Mammary epithelial cell (primary cell): ENCODE results near the gene TVP23A.

ENCODE experiments used
- EZH2 ChIP-seq: IDR thresholded peaks from 2 replicates; pipeline ENCODE4 v1.6.1; 2012; ENCODE audit warnings: low read length, inconsistent platforms, borderline replicate concordance
- TF ChIP-seq, protein P1 (sequence below), 2 donors: IDR thresholded peaks in 1 of 2; conservative IDR thresholded peaks in 1 of 2; 2 replicates each; pipeline ENCODE4 v1.5.1; 2011 to 2012; ENCODE audit warnings: inconsistent platforms in 2 of 2, low read length in 2 of 2, mild to moderate bottlenecking in 2 of 2, control low read depth in 1 of 2, low read depth in 1 of 2; ENCODE audit not compliant: insufficient read depth in 1 of 2; ENCODE audit errors: extremely low read depth in 1 of 2

DNA sequence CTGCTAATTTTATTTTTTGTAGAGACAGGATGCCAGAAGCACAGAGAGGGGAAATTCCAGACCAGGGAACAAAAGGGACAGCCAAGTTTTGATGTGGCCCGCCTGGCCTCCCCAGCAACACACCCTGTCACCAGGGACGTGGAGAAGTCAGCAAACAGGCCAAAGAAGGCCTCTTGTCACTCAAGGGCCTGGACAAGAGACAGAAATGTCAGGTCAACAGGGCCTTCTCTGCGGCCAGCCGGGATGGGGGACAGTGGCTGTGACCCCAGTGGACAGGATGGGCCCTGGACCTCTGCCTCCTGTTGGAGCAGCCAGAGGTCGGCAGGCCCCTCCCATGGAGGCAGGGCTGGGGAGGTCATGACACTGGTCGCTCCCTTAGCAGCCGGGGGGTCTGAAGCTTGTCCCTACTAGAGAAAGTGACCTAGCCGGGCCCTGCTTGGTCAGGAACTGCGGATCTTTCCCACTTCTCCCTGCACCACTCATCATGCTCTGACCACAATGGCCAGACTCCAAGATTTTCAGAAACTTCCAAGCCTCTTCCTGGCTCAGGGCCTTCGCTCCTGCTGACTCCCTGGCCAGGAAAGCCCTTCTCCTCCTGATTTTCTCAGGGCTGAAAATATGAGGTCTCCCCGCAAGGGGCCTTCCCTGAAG, 9.2 kb upstream of the TVP23A start:
- TF ChIP-seq, protein P1, sequence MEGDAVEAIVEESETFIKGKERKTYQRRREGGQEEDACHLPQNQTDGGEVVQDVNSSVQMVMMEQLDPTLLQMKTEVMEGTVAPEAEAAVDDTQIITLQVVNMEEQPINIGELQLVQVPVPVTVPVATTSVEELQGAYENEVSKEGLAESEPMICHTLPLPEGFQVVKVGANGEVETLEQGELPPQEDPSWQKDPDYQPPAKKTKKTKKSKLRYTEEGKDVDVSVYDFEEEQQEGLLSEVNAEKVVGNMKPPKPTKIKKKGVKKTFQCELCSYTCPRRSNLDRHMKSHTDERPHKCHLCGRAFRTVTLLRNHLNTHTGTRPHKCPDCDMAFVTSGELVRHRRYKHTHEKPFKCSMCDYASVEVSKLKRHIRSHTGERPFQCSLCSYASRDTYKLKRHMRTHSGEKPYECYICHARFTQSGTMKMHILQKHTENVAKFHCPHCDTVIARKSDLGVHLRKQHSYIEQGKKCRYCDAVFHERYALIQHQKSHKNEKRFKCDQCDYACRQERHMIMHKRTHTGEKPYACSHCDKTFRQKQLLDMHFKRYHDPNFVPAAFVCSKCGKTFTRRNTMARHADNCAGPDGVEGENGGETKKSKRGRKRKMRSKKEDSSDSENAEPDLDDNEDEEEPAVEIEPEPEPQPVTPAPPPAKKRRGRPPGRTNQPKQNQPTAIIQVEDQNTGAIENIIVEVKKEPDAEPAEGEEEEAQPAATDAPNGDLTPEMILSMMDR (conservative IDR thresholded peaks at IDR 0.05 in 1 of 2, IDR thresholded peaks at IDR 0.05 in 1 of 2; ENCODE audit: extremely low read depth in 1 of 2, insufficient read depth in 1 of 2, low read depth in 1 of 2, low read length in 2 of 2): no peak
- no peak for TF ChIP-seq EZH2
